GM23338 (cell line): ENCODE measurements around the gene MARCHF2. TPM values are rescaled to one million over a fixed set of nuclear protein-coding genes. Genes with fewer than 3 reads are reported as not detected.

Experiments used
- CREB1 ChIP-seq: fragments of 250-450 bp; sonication (Bioruptor Pico); IDR thresholded peaks from 2 replicates; pipeline ENCODE4 v1.5.0; 2020; ENCODE audit warnings: low read depth, mild to moderate bottlenecking, moderate library complexity
- EZH2 ChIP-seq: fragments of 200-600 bp; sonication (generic); IDR thresholded peaks from one replicate; pipeline ENCODE4 v1.8.0; 2017; ENCODE audit warnings: antibody characterized with exemption, mild to moderate bottlenecking, low read depth; ENCODE audit not compliant: unreplicated experiment
- JUNB ChIP-seq: IDR thresholded peaks from one replicate; pipeline ENCODE4 v1.6.1; 2016; ENCODE audit warnings: antibody characterized with exemption; ENCODE audit not compliant: unreplicated experiment
- NANOG ChIP-seq: IDR thresholded peaks from 2 replicates; pipeline ENCODE4 v1.6.1; 2016; ENCODE audit warnings: antibody characterized with exemption, borderline replicate concordance
- STAT1 ChIP-seq: IDR thresholded peaks from one replicate; pipeline ENCODE4 v1.6.1; 2016; ENCODE audit warnings: antibody characterized with exemption; ENCODE audit not compliant: unreplicated experiment
- ZNF114 ChIP-seq: fragments of 250-450 bp; sonication (Bioruptor Pico); IDR thresholded peaks from 2 replicates; pipeline ENCODE4 v1.5.0; 2020; ENCODE audit warnings: mild to moderate bottlenecking, moderate library complexity
- ZNF331 ChIP-seq: fragments of 250-450 bp; sonication (Bioruptor Pico); IDR thresholded peaks from 2 replicates; pipeline ENCODE4 v1.5.0; 2020; ENCODE audit warnings: low read depth, mild to moderate bottlenecking, moderate library complexity
- ZNF462 ChIP-seq: fragments of 250-450 bp; sonication (Bioruptor Pico); IDR thresholded peaks from 2 replicates; pipeline ENCODE4 v1.5.0; 2020; ENCODE audit warnings: mild to moderate bottlenecking, moderate library complexity
- polyA plus RNA-seq: library from polyadenylated mRNA; unstranded; fragments of >200 nt; fragmentation: Nextera tagmentation; extraction: Ambion mirVana; gene quantifications from 2 replicates; pipeline ENCODE4 v1.2.1, GENCODE V29; 2016
- total RNA-seq: library from RNA; depleted of rRNA; stranded (reverse); fragments of >200 nt; shearing (Covaris generic); gene quantifications from 2 replicates; pipeline ENCODE4 v1.2.3, GENCODE V29; 2014
- TF ChIP-seq, protein P1 (sequence below), 2 experiments: fragments of 200-600 bp in 1 of 2; sonication (generic) in 1 of 2; conservative IDR thresholded peaks; 2 replicates each; pipeline versions ENCODE4 v1.5.1 to v1.6.1; 2016 to 2017; ENCODE audit warnings: antibody characterized with exemption in 2 of 2, low read depth in 2 of 2, mild to moderate bottlenecking in 2 of 2, moderate library complexity in 1 of 2
- TF ChIP-seq, protein P2 (sequence below): IDR thresholded peaks from one replicate; pipeline ENCODE4 v1.6.1; 2018; ENCODE audit warnings: antibody characterized with exemption; ENCODE audit not compliant: unreplicated experiment

Gene MARCHF2
- total and polyA plus RNA-seq, 2 experiments from 2014 or later = 18.9 to 50.1 TPM

- TF ChIP-seq ZNF462 (CRISPR knock-in tag) = no peak
- TF ChIP-seq ZNF114 (CRISPR knock-in tag) = no peak
- TF ChIP-seq JUNB = no peak
- TF ChIP-seq STAT1 = no peak
- TF ChIP-seq ZNF331 (CRISPR knock-in tag) = no peak
- TF ChIP-seq, protein P1, sequence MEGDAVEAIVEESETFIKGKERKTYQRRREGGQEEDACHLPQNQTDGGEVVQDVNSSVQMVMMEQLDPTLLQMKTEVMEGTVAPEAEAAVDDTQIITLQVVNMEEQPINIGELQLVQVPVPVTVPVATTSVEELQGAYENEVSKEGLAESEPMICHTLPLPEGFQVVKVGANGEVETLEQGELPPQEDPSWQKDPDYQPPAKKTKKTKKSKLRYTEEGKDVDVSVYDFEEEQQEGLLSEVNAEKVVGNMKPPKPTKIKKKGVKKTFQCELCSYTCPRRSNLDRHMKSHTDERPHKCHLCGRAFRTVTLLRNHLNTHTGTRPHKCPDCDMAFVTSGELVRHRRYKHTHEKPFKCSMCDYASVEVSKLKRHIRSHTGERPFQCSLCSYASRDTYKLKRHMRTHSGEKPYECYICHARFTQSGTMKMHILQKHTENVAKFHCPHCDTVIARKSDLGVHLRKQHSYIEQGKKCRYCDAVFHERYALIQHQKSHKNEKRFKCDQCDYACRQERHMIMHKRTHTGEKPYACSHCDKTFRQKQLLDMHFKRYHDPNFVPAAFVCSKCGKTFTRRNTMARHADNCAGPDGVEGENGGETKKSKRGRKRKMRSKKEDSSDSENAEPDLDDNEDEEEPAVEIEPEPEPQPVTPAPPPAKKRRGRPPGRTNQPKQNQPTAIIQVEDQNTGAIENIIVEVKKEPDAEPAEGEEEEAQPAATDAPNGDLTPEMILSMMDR (conservative IDR thresholded peaks at IDR 0.05; ENCODE audit: low read depth in 2 of 2) = no peak
- no peak for TF ChIP-seq NANOG
- no peak for TF ChIP-seq CREB1
- no peak for TF ChIP-seq EZH2
- TF ChIP-seq, protein P2, sequence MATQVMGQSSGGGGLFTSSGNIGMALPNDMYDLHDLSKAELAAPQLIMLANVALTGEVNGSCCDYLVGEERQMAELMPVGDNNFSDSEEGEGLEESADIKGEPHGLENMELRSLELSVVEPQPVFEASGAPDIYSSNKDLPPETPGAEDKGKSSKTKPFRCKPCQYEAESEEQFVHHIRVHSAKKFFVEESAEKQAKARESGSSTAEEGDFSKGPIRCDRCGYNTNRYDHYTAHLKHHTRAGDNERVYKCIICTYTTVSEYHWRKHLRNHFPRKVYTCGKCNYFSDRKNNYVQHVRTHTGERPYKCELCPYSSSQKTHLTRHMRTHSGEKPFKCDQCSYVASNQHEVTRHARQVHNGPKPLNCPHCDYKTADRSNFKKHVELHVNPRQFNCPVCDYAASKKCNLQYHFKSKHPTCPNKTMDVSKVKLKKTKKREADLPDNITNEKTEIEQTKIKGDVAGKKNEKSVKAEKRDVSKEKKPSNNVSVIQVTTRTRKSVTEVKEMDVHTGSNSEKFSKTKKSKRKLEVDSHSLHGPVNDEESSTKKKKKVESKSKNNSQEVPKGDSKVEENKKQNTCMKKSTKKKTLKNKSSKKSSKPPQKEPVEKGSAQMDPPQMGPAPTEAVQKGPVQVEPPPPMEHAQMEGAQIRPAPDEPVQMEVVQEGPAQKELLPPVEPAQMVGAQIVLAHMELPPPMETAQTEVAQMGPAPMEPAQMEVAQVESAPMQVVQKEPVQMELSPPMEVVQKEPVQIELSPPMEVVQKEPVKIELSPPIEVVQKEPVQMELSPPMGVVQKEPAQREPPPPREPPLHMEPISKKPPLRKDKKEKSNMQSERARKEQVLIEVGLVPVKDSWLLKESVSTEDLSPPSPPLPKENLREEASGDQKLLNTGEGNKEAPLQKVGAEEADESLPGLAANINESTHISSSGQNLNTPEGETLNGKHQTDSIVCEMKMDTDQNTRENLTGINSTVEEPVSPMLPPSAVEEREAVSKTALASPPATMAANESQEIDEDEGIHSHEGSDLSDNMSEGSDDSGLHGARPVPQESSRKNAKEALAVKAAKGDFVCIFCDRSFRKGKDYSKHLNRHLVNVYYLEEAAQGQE = no peak
Measured at GRCh38 chr19:8387688-8388611, 25.2 kb upstream of the MARCHF2 start (continued).
